Transverse colon (tissue), 4 donors: ENCODE measurements around the gene MID1. TPM values are rescaled to one million over a fixed set of nuclear protein-coding genes. Genes with fewer than 3 reads are reported as not detected.

Experiments
- DNase-seq: peaks from one replicate; pipeline ENCODE4 v3.0.0-alpha.2; 2019
- H3K27ac ChIP-seq, 4 donors: fragments of 200-600 bp; sonication (generic); 2 replicates each; pipeline ENCODE4 v1.5.1; 2016 to 2018; ENCODE audit warnings: inconsistent platforms in 4 of 4
- H3K27me3 ChIP-seq: fragments of 200-600 bp; sonication (generic); 2 replicates; pipeline ENCODE4 v1.5.1; 2017; ENCODE audit warnings: inconsistent platforms
- H3K36me3 ChIP-seq, 4 donors: fragments of 200-600 bp; sonication (generic); 2 replicates each; pipeline ENCODE4 v1.5.1; 2017 to 2019; ENCODE audit warnings: inconsistent platforms in 4 of 4
- H3K4me1 ChIP-seq, 4 donors: fragments of 200-600 bp; sonication (generic); 2 replicates each; pipeline ENCODE4 v1.5.1; 2017 to 2020; ENCODE audit warnings: inconsistent platforms in 4 of 4
- H3K4me3 ChIP-seq, 4 donors: fragments of 200-600 bp; sonication (generic); 1 replicate in 1 of 4; 2 replicates in 3 of 4; pipeline versions ENCODE4 v1.5.1 to v1.6.1; 2017 to 2019; ENCODE audit warnings: inconsistent platforms in 4 of 4
- H3K9me3 ChIP-seq, 2 donors: fragments of 200-600 bp; sonication (generic); 2 replicates each; pipeline ENCODE4 v1.5.1; 2017 to 2019; ENCODE audit warnings: inconsistent platforms in 2 of 2
- EP300 ChIP-seq: sonication (generic); formaldehyde crosslinking; IDR thresholded peaks from one replicate; pipeline ENCODE4 v1.6.1; 2017; ENCODE audit warnings: antibody characterized with exemption, low read depth
- POLR2A ChIP-seq: fragments of 450-650 bp; IDR thresholded peaks from one replicate; pipeline ENCODE4 v1.6.1; 2016; ENCODE audit warnings: antibody characterized with exemption, mild to moderate bottlenecking, moderate library complexity
- POLR2AphosphoS5 ChIP-seq, 3 donors: sonication (generic); formaldehyde crosslinking; IDR thresholded peaks; one replicate each; pipeline ENCODE4 v1.6.1; 2016; ENCODE audit warnings: antibody characterized with exemption in 3 of 3
- WGBS, 2 donors: methylation state at CpG; one replicate each; pipeline ENCODE4 v1.1.5; 2018; ENCODE audit warnings: low coverage in 1 of 2; 5-methylcytosine and 5-hydroxymethylcytosine counted together
- in situ Hi-C, 4 donors: fragments of 200-750 bp; cut with MboI; loops; one replicate each; pipeline versions ENCODE4 v1.15.0 to v1.15.1; 2017; ENCODE audit warnings: low sequenced_read_pairs in 3 of 4, low pct_ligation_motif_present in 1 of 4, low pct_unique_long_range_greater_than_20kb in 1 of 4
- intact Hi-C: fragments of 100-400 bp; cut with DNase I; formaldehyde crosslinking; loops from one replicate; pipeline ENCODE4 v1.15.1; 2023; ENCODE audit warnings: low total_unique reads
- total RNA-seq, 4 donors: library from RNA; depleted of rRNA; stranded (reverse); fragments of >200 nt; gene quantifications; one replicate each; pipeline ENCODE4 v1.1.0, GENCODE V29; 2016
- TF ChIP-seq, protein P1 (sequence below), 5 experiments: fragments of 200-600 bp in 3 of 5; fragments of 450-650 bp in 2 of 5; sonication (generic) in 3 of 5; IDR thresholded peaks; 1 replicate in 2 of 5; 2 replicates in 3 of 5; pipeline ENCODE4 v1.5.1; 2016 to 2017; ENCODE audit warnings: antibody characterized with exemption in 5 of 5, inconsistent platforms in 3 of 5, mild to moderate bottlenecking in 2 of 5, moderate library complexity in 1 of 5

The MID1 gene
- total RNA-seq, 4 donors from 2014 or later, result 27.0 to 85.2 (median 37.7) TPM

DNA sequence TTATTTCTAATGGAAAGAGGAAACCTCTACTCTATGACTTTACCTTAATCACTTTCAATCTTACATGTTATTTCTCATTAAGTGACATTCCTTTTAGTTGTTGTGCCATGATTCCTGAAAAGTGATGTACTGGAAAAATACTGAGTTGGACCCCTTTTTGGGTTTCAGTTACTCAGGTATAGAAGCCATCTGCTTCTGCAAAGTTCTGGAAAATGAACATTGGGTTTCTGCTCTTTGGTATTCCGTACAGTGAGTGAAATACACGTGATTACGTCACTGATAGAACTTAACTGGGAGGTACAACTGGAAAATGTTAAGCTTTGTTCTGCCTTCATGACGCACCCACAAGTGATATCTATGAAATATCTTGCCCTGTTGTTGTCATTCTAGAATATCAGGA lies 114.7 kb downstream of the MID1 start:
- 80 to 84% methylated on average over 4 of the region's 4 CpGs for WGBS, 2 donors
- in situ Hi-C loops, result no loop called here
- Histone ChIP-seq H3K36me3 (no peaks in the 10 kb centered on the region), H3K27ac (no peak overlapping the region), H3K4me3 (no peak overlapping the region), H3K9me3 (no peaks in the 10 kb centered on the region), H3K27me3 (no peaks in the 10 kb centered on the region), H3K4me1 (no peaks in the 10 kb centered on the region)
- no peak for DNase-seq
- no peak for TF ChIP-seq EP300
- TF ChIP-seq POLR2AphosphoS5 (IDR thresholded peaks at IDR 0.05), result no peak
- TF ChIP-seq, protein P1, sequence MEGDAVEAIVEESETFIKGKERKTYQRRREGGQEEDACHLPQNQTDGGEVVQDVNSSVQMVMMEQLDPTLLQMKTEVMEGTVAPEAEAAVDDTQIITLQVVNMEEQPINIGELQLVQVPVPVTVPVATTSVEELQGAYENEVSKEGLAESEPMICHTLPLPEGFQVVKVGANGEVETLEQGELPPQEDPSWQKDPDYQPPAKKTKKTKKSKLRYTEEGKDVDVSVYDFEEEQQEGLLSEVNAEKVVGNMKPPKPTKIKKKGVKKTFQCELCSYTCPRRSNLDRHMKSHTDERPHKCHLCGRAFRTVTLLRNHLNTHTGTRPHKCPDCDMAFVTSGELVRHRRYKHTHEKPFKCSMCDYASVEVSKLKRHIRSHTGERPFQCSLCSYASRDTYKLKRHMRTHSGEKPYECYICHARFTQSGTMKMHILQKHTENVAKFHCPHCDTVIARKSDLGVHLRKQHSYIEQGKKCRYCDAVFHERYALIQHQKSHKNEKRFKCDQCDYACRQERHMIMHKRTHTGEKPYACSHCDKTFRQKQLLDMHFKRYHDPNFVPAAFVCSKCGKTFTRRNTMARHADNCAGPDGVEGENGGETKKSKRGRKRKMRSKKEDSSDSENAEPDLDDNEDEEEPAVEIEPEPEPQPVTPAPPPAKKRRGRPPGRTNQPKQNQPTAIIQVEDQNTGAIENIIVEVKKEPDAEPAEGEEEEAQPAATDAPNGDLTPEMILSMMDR (IDR thresholded peaks at IDR 0.05), result no peak
- TF ChIP-seq POLR2A, result no peak
- intact Hi-C loops, result no loop called here

DNA sequence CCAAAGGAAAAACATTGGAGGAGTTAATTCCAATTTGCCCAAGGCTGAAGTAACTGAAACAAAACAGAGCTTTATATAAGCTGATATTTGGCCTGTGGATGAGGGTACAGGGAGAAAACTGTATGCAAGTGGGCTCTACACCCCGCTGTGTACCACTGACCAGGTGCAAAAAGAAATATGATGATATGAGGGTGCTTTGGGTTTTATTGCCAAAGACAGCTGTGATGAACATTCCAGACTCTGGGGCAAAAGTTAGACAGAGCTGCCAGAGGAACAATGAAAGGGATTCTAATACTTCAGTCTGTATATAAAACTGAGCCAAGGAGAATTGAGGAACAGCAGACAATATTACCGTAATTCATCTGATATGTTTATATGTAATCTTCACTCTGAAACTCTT lies 117.4 kb downstream of the MID1 start:
- H3K27me3 ChIP-seq, result no peaks in the 10 kb centered on the region
- no peaks in the 10 kb centered on the region for H3K9me3 ChIP-seq
- no peak overlapping the region for H3K4me3 ChIP-seq
- no peak for DNase-seq
- H3K36me3 ChIP-seq, result no peaks in the 10 kb centered on the region
- no peaks in the 10 kb centered on the region for H3K4me1 ChIP-seq
- 30 to 63% methylated on average over 1 to 2 of the region's 2 CpGs for WGBS, 2 donors
- intact Hi-C loops, result no loop called here
- in situ Hi-C loops, result no loop called here
- H3K27ac ChIP-seq, result no peak overlapping the region
- TF ChIP-seq POLR2AphosphoS5 (IDR thresholded peaks at IDR 0.05) (no peak), EP300 (no peak), POLR2A (no peak)
- TF ChIP-seq, protein P1 (IDR thresholded peaks at IDR 0.05), result no peak

DNA sequence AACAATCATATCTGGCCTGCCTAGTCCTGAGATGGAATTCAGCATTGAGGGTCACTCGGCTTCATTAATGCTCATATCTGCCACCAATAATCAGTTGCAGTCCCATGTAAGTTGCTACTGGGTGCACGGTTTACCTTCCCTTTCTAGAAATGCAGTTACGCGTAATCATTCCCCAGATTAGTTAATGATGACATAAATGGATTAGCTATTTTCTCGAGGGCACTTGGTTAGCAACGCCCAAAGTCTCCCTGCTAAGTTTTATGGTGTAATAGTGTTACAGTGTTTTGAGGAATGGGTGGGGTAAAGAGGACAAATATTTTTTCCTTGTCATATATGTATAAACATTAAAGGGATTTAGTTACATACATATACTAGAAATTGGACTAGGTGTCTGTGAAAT lies 118.8 kb downstream of the MID1 start:
- H3K27me3 ChIP-seq, result no peaks in the 10 kb centered on the region
- intact Hi-C loops, result no loop called here
- in situ Hi-C loops, result no loop called here
- DNase-seq, result no peak
- H3K27ac ChIP-seq, result no peak overlapping the region
- TF ChIP-seq EP300 (no peak), POLR2AphosphoS5 (IDR thresholded peaks at IDR 0.05) (no peak), POLR2A (no peak)
- TF ChIP-seq, protein P1 (IDR thresholded peaks at IDR 0.05), result no peak
- 68% methylated on average over 6 of the region's 6 CpGs; no CpG with 5 or more reads in 1 of the 2 donors for WGBS, 2 donors
- no peaks in the 10 kb centered on the region for H3K9me3 ChIP-seq
- no peak overlapping the region for H3K4me3 ChIP-seq
- no peaks in the 10 kb centered on the region for H3K4me1 ChIP-seq
- H3K36me3 ChIP-seq, result no peaks in the 10 kb centered on the region

DNA sequence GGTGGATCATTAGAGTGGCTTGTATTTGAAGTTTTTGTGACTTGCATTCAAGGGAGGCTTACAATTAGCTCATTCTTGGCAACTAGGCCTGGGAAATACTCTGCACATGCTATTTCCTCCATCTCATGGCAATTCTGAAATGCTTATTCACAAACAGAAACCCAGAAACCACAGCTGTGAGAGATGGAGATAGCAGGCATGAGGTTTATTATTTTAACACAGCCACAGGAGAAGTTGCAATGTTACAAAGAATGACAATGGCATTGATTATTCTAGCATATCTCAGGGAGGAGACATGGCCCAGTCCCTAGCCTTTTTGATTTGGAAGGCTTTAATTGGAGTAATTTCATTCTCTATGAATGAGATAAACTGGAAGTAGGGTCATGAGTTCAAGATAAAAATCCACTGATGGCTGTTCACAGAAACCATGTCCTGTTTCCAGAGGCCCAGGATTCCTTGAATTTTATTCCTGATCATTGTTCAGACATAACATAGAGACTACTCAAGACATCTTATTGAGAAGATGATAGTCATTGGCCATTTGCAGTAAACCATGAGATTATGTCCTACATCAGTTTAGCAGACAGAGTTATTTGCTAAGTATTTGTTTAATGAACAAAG lies 123.9 kb downstream of the MID1 start:
- no peak overlapping the region for H3K4me3 ChIP-seq
- intact Hi-C loops (no loop called here), in situ Hi-C loops (no loop called here)
- H3K27ac ChIP-seq, result no peak overlapping the region
- H3K27me3 ChIP-seq, result no peaks in the 10 kb centered on the region
- no peaks in the 10 kb centered on the region for H3K36me3 ChIP-seq
- TF ChIP-seq POLR2AphosphoS5 (IDR thresholded peaks at IDR 0.05), result no peak
- no peak for TF ChIP-seq EP300
- TF ChIP-seq, protein P1 (IDR thresholded peaks at IDR 0.05), result no peak
- no peak for TF ChIP-seq POLR2A
- no peaks in the 10 kb centered on the region for H3K4me1 ChIP-seq
- H3K9me3 ChIP-seq, result no peaks in the 10 kb centered on the region
- no peak for DNase-seq
